Activated naive CD4-positive, alpha-beta T cell treated with anti-CD3 and anti-CD28 coated beads, Interleukin-2, amount 10 ng/mL, durations not matched to agents 7 days and 5 days (primary cell): Measurements from ENCODE around the gene IGLL1.
A peak's percentile ranks its signal among the peaks of the same experiment; 100 is the strongest.
"Not testable (repeated sequence)": the region's sequence is repeated elsewhere in the genome, so short reads cannot be mapped to it uniquely, and the experiment has no call there.

Source experiments
- CTCF ChIA-PET: fragments of 350-600 bp; sonication (Branson Sonifier 250); formaldehyde crosslinking; loops from one replicate; lab custom pipeline; 2021; ENCODE audit warnings: antibody characterized with exemption; lab: Charles Lee
- DNase-seq: peaks from one replicate; pipeline ENCODE4 v3.0.0-alpha.2; 2020
- H3K27ac Mint-ChIP-seq: one replicate; pipeline ENCODE4 v1.8.0; 2021; ENCODE audit warnings: mild to moderate bottlenecking, moderate library complexity, mixed read lengths
- H3K27me3 Mint-ChIP-seq: one replicate; pipeline ENCODE4 v1.8.0; 2021; ENCODE audit warnings: mild to moderate bottlenecking, mixed read lengths
- H3K36me3 Mint-ChIP-seq: one replicate; pipeline ENCODE4 v1.8.0; 2021; ENCODE audit warnings: mixed read lengths
- H3K4me1 Mint-ChIP-seq: one replicate; pipeline ENCODE4 v1.8.0; 2021; ENCODE audit warnings: mixed read lengths
- H3K4me3 Mint-ChIP-seq: one replicate; pipeline ENCODE4 v1.8.0; 2021; ENCODE audit warnings: mild to moderate bottlenecking, moderate library complexity, mixed read lengths
- H3K9me3 Mint-ChIP-seq: one replicate; pipeline ENCODE4 v1.8.0; 2021; ENCODE audit warnings: mixed read lengths

IGLL1 gene

DNA sequence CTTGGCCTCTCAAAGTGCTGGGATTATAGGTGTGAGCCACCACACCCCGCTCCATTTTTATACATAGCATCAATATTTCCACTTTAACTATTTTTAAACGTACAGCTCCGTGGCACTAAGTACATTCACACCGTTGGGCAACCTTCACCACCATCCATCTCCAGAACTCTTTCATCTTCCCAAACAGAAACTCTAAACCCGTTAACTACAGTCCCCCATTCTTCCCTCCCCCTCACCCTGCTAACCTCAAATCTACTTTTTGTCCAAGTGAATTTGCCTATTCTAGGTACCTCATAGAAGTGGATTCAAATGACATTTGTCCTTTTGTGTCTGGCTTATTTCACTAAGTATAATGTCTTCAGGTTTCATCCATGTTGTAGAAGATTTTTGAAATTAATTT lies 3.4 kb downstream of the IGLL1 start:
- no peaks in the 10 kb centered on the region for H3K36me3 Mint-ChIP-seq
- DNase-seq, result no peak
- peaks cover 8% of the 10 kb centered on the region for H3K4me1 Mint-ChIP-seq
- peaks cover 76% of the 10 kb centered on the region for H3K27me3 Mint-ChIP-seq
- H3K9me3 Mint-ChIP-seq, result no peaks in the 10 kb centered on the region
- no peak overlapping the region for H3K4me3 Mint-ChIP-seq
- no peak overlapping the region for H3K27ac Mint-ChIP-seq
- CTCF ChIA-PET, result interaction anchor here (0.6 kb wide), 1 partner anchor 622 kb away, joined by 3 read pairs; no protein-coding TSS in a partner anchor

DNA sequence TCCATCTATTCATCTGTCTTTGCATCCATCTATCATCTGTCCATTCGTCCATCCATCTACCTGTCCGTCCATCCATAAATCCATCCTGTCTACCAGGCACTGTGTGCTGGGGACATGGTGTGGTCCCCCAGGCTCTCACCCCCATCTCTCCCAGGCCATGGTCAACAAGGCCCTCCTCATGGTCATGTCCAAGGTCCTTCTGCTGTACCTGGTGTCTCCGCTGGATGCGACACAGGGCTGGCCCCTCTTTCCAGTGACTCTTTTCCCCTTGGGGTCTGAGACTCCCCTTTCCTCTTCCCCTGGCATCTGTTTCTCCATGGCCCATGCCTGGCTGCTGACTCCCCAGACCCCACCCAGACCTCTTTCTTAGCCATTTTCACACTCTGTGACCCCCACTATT lies 4.5 kb downstream of the IGLL1 start:
- CTCF ChIA-PET, result interaction anchor here (1.4 kb wide), 1 partner anchor 16 kb away, joined by 4 read pairs; no protein-coding TSS in a partner anchor
- Mint-ChIP-seq H3K27ac (no peak overlapping the region), H3K27me3 (peaks cover 66% of the 10 kb centered on the region), H3K4me1 (no peaks in the 10 kb centered on the region), H3K4me3 (no peak overlapping the region), H3K9me3 (no peaks in the 10 kb centered on the region), H3K36me3 (no peaks in the 10 kb centered on the region)
- no peak for DNase-seq

- Mint-ChIP-seq H3K27ac (no peak overlapping the region), H3K9me3 (no peaks in the 10 kb centered on the region), H3K4me3 (no peak overlapping the region), H3K27me3 (peaks cover 59% of the 10 kb centered on the region), H3K4me1 (no peaks in the 10 kb centered on the region), H3K36me3 (no peaks in the 10 kb centered on the region)
- CTCF ChIA-PET, result interaction anchor here (1.4 kb wide), 1 partner anchor 17 kb away, joined by 4 read pairs; no protein-coding TSS in a partner anchor
- DNase-seq, result no peak
Measured at GRCh38 chr22:23574877-23575276, 5.2 kb downstream of the IGLL1 start.

- H3K36me3 Mint-ChIP-seq, result no peaks in the 10 kb centered on the region
- H3K4me1 Mint-ChIP-seq, result no peaks in the 10 kb centered on the region
- CTCF ChIA-PET, result interaction anchor here (1.4 kb wide), 1 partner anchor 17 kb away, joined by 4 read pairs; no protein-coding TSS in a partner anchor
- no peak for DNase-seq
- no peak overlapping the region for H3K27ac Mint-ChIP-seq
- peaks cover 58% of the 10 kb centered on the region for H3K27me3 Mint-ChIP-seq
- no peak overlapping the region for H3K4me3 Mint-ChIP-seq
- no peaks in the 10 kb centered on the region for H3K9me3 Mint-ChIP-seq
Measured at GRCh38 chr22:23574371-23574811, 5.7 kb downstream of the IGLL1 start.

- DNase-seq, H3K4me1 Mint-ChIP-seq, H3K27ac Mint-ChIP-seq, H3K4me3 Mint-ChIP-seq, H3K9me3 Mint-ChIP-seq, CTCF ChIA-PET, H3K36me3 Mint-ChIP-seq: not testable (repeated sequence)
- peaks cover 55% of the 10 kb centered on the region for H3K27me3 Mint-ChIP-seq
Measured at GRCh38 chr22:23573701-23574235, 6.3 kb downstream of the IGLL1 start.

DNA sequence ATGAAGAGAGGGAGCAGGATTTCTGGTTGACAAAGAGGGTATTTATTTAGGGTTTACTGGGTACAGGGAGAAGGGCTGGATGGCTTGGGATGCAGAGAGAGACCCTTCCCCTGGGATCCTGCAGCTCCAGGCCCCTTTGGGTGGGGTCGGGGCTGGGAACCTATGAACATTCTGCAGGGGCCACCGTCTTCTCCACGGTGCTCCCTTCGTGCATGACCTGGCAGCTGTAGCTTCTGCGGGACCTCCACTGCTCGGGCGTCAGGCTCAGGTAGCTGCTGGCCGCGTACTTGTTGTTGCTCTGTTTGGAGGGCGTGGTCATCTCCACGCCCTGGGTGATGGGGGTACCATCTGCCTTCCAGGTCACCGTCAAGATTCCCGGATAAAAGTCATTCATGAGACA lies 7.0 kb downstream of the IGLL1 start:
- H3K36me3 Mint-ChIP-seq, H3K4me1 Mint-ChIP-seq, H3K9me3 Mint-ChIP-seq, CTCF ChIA-PET, DNase-seq, H3K4me3 Mint-ChIP-seq: not testable (repeated sequence)
- Mint-ChIP-seq H3K27ac (peak overlapping the region; percentile 3), H3K27me3 (peaks cover 55% of the 10 kb centered on the region)

- no peak overlapping the region for H3K4me3 Mint-ChIP-seq
- H3K27ac Mint-ChIP-seq, result no peak overlapping the region
- DNase-seq, result no peak
- CTCF ChIA-PET, result no interaction called here
- H3K4me1 Mint-ChIP-seq, result no peaks in the 10 kb centered on the region
- H3K9me3 Mint-ChIP-seq, result no peaks in the 10 kb centered on the region
- H3K27me3 Mint-ChIP-seq, result peaks cover 55% of the 10 kb centered on the region
- H3K36me3 Mint-ChIP-seq, result no peaks in the 10 kb centered on the region
Measured at GRCh38 chr22:23571486-23571885, 8.6 kb downstream of the IGLL1 start.

DNA sequence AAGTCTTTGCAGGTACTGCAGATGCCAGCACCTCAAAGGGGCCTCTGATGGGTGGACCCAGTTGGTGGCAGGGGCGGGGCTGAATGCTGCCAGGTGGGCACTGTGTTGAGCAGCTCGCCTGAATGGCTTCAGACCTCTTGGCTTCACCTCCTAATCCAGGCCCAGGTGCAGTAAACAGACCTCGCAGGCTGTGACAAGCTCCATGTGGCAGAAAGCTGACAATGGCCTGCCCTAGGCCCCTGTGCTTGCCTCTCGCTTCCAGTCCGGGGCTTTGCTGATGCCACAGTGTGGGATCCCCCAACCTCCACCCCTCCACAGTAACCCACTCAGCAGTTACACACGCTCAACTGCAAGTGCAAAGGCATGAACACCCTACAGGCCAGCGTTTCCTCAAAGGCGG lies 9.4 kb downstream of the IGLL1 start:
- Mint-ChIP-seq H3K27me3 (peaks cover 55% of the 10 kb centered on the region), H3K36me3 (no peaks in the 10 kb centered on the region), H3K4me1 (peaks cover 3% of the 10 kb centered on the region), H3K27ac (no peak overlapping the region), H3K9me3 (no peaks in the 10 kb centered on the region), H3K4me3 (no peak overlapping the region)
- no peak for DNase-seq
- CTCF ChIA-PET, result no interaction called here

GRCh38 chr22:23569716-23570115 lies 10.4 kb downstream of the IGLL1 start:
- H3K27ac Mint-ChIP-seq, result no peak overlapping the region
- H3K9me3 Mint-ChIP-seq, result no peaks in the 10 kb centered on the region
- no peak overlapping the region for H3K4me3 Mint-ChIP-seq
- H3K27me3 Mint-ChIP-seq, result peaks cover 56% of the 10 kb centered on the region
- H3K4me1 Mint-ChIP-seq, result peaks cover 6% of the 10 kb centered on the region
- no peak for DNase-seq
- CTCF ChIA-PET, result interaction anchor here (0.8 kb wide), 1 partner anchor 13 kb away, joined by 4 read pairs; no protein-coding TSS in a partner anchor
- no peaks in the 10 kb centered on the region for H3K36me3 Mint-ChIP-seq

- Mint-ChIP-seq H3K27me3 (peaks cover 57% of the 10 kb centered on the region), H3K36me3 (no peaks in the 10 kb centered on the region), H3K4me1 (peaks cover 6% of the 10 kb centered on the region), H3K27ac (no peak overlapping the region), H3K4me3 (no peak overlapping the region), H3K9me3 (no peaks in the 10 kb centered on the region)
- CTCF ChIA-PET, result interaction anchor here (0.8 kb wide), 1 partner anchor 14 kb away, joined by 4 read pairs; no protein-coding TSS in a partner anchor
- DNase-seq, result no peak
Measured at GRCh38 chr22:23569291-23569690, 10.8 kb downstream of the IGLL1 start.

DNA sequence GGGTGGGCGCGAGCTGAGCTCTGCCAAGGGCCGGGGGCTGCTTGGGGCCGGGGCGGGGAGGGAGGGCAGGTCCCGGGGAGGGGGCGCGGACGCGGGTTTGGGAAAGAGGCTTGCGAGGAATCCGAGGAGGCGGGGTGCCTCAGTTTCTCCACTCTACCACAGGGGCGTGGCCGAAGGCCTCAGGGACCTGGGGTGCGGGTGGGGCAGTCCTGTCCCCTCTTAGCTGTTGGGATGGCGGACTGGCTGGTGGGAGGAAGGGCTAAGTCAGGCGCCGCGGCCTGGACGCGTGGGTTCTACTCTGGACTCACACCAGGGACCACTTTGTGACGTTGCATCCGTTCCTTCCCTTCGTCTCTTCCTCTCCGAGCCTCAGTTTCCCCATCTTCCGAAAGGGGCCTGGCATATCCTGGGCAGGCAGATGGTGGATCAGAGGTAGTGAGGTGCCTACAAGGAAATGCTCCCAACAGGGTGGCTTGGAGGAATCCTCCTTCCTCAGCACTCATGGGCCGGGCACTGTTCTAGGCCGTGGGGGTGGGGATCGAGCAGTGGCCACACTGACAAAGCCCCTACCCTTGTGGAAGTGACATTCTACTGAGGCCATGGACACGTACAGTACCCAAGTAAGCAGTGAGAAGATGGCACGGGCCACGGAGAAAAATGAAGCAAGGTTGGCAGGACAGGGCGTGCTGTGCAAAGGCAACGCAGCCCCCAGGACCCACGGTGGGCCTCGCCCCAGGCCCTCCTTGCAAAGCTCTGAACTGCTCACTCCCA lies 13.2 kb downstream of the IGLL1 start:
- DNase-seq, result no peak
- peaks cover 6% of the 10 kb centered on the region for H3K4me1 Mint-ChIP-seq
- no peak overlapping the region for H3K27ac Mint-ChIP-seq
- peaks cover 70% of the 10 kb centered on the region for H3K27me3 Mint-ChIP-seq
- CTCF ChIA-PET, result no interaction called here
- H3K9me3 Mint-ChIP-seq, result no peaks in the 10 kb centered on the region
- no peaks in the 10 kb centered on the region for H3K36me3 Mint-ChIP-seq
- no peak overlapping the region for H3K4me3 Mint-ChIP-seq

DNA sequence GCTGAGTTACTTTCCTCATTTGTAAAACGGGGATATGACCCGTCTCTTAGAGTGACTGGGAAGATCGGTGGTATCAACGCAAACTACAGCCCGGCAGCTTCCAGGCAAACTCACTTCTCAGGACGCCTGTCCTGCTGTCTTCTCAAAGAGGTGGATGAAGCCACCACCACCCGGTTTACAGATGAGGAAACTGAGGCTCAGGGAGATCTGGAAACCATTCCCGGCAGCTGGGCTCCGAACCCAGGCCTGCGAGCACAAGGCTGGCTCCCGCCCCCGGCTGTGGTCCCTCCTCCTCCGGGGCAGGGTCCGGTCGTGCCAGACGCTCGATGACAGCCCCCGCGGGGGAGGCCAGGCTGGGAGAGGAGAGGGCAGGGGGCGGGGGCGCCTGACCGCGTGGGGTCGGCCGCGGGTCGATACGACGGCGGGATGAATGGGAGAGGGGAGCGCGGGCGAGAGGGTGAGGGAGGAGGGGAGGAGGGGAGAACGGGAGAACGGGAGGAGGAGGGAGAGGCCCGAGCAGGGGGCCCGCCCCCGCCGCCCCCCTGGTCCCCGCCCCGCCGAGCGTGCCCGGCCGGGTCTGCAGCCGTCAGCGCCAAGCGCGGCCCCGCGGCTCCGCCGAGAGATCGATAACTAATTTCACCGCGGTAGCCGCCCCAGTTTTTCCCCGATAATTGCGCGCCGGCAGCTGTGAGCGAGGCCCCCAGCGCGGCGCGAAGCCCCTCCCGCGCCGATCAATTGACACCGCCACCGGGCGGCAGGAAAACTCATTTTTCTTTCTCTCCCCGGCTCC lies 14.0 kb downstream of the IGLL1 start:
- Mint-ChIP-seq H3K4me1 (peaks cover 6% of the 10 kb centered on the region), H3K27me3 (peaks cover 71% of the 10 kb centered on the region), H3K9me3 (no peaks in the 10 kb centered on the region), H3K4me3 (peak overlapping the region; percentile 47), H3K27ac (no peak overlapping the region), H3K36me3 (no peaks in the 10 kb centered on the region)
- no peak for DNase-seq
- CTCF ChIA-PET, result no interaction called here

GRCh38 chr22:23565305-23565914 lies 14.7 kb downstream of the IGLL1 start:
- peaks cover 71% of the 10 kb centered on the region for H3K27me3 Mint-ChIP-seq
- peaks cover 6% of the 10 kb centered on the region for H3K4me1 Mint-ChIP-seq
- H3K9me3 Mint-ChIP-seq, result no peaks in the 10 kb centered on the region
- peak overlapping the region; percentile 47 for H3K4me3 Mint-ChIP-seq
- DNase-seq, result no peak
- no peak overlapping the region for H3K27ac Mint-ChIP-seq
- H3K36me3 Mint-ChIP-seq, result no peaks in the 10 kb centered on the region
- CTCF ChIA-PET, result no interaction called here

DNA sequence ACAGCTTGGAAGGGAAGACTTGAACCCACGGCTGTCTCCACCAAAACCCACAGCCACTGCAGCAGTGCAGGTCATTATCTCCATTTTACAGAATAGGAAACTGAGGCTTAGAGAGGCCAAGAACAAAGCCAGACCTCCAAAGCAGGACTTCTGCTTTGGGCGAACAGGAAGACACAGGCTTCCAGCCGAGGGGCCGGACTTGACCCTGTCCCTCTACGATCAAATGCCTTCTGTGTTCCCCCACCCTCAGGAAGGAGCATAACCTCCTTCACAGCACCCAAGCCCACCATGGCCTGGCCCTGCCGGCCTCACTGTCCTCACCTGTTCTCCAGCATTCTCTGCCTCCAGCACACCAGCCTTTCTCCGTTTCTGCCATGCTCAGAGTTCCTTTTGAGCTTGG lies 15.8 kb downstream of the IGLL1 start:
- Mint-ChIP-seq H3K9me3 (no peaks in the 10 kb centered on the region), H3K27me3 (peaks cover 69% of the 10 kb centered on the region), H3K36me3 (no peaks in the 10 kb centered on the region), H3K4me1 (peaks cover 6% of the 10 kb centered on the region), H3K4me3 (no peak overlapping the region), H3K27ac (no peak overlapping the region)
- DNase-seq, result no peak
- CTCF ChIA-PET, result no interaction called here
